Gastrocnemius medialis (tissue), 4 donors: ENCODE data around the gene FKBP9. TPM values are rescaled to one million over a fixed set of nuclear protein-coding genes. Genes with fewer than 3 reads are reported as not detected.
"Not testable (repeated sequence)": the region's sequence is repeated elsewhere in the genome, so short reads cannot be mapped to it uniquely, and the experiment has no call there.

ENCODE experiments used
- ATAC-seq, 2 donors: fragments of 150-250 bp; one replicate each; pipeline ENCODE4 v1.9.1; 2016
- DNase-seq, 2 donors: peaks; one replicate each; pipeline ENCODE4 v3.0.0-alpha.2; 2019
- H3K27ac ChIP-seq, 4 donors: fragments of 200-600 bp; sonication (generic); 1 replicate in 1 of 4; 2 replicates in 3 of 4; pipeline ENCODE4 v1.5.1; 2016 to 2018; ENCODE audit warnings: mild to moderate bottlenecking in 2 of 4, moderate library complexity in 1 of 4
- H3K27me3 ChIP-seq, 3 donors: fragments of 200-600 bp; sonication (generic) in 2 of 3; 1 replicate in 1 of 3; 2 replicates in 2 of 3; pipeline versions ENCODE4 v1.5.1 to v1.6.0; 2016 to 2019; ENCODE audit warnings: mild to moderate bottlenecking in 1 of 3, moderate library complexity in 1 of 3
- H3K36me3 ChIP-seq, 2 donors: fragments of 200-600 bp; sonication (generic) in 1 of 2; one replicate each; pipeline ENCODE4 v1.5.1; 2017 to 2018
- H3K4me1 ChIP-seq, 2 donors: fragments of 200-600 bp; sonication (generic) in 1 of 2; one replicate each; pipeline ENCODE4 v1.5.1; 2016 to 2017; ENCODE audit warnings: mild to moderate bottlenecking in 2 of 2
- H3K4me3 ChIP-seq, 4 donors: fragments of 200-600 bp; sonication (generic) in 3 of 4; 1 replicate in 1 of 4; 2 replicates in 3 of 4; pipeline ENCODE4 v1.5.1; 2016 to 2019; ENCODE audit warnings: mild to moderate bottlenecking in 2 of 4
- H3K9me3 ChIP-seq, 3 donors: fragments of 200-600 bp; sonication (generic) in 2 of 3; 1 replicate in 1 of 3; 2 replicates in 2 of 3; pipeline ENCODE4 v1.5.1; 2016 to 2019
- POLR2A ChIP-seq, 2 donors: fragments of 450-650 bp; IDR thresholded peaks; one replicate each; pipeline ENCODE4 v1.6.1; 2017; ENCODE audit warnings: antibody characterized with exemption in 2 of 2, mild to moderate bottlenecking in 2 of 2, moderate library complexity in 2 of 2
- in situ Hi-C, 4 donors: fragments of 200-750 bp; cut with MboI; loops; one replicate each; pipeline versions ENCODE4 v1.15.0 to v1.8.0; 2017; ENCODE audit warnings: low sequenced_read_pairs in 4 of 4
- intact Hi-C: fragments of 100-400 bp; cut with DNase I; formaldehyde crosslinking; loops from one replicate; pipeline ENCODE4 v1.15.1; 2023; ENCODE audit warnings: low total_unique reads
- total RNA-seq, 4 donors: library from RNA; depleted of rRNA; stranded (reverse); fragments of >200 nt; gene quantifications; one replicate each; pipeline versions ENCODE4 v1.1.0 to v1.2.3, GENCODE V29; 2016
- TF ChIP-seq, protein P1 (sequence below), 5 experiments: fragments of 450-650 bp in 3 of 5; fragments of 200-600 bp in 2 of 5; sonication (generic) in 2 of 5; IDR thresholded peaks in 4 of 5; conservative IDR thresholded peaks in 1 of 5; 1 replicate in 4 of 5; 2 replicates in 1 of 5; pipeline ENCODE4 v1.5.1; 2016 to 2019; ENCODE audit warnings: antibody characterized with exemption in 5 of 5, mild to moderate bottlenecking in 3 of 5, moderate library complexity in 3 of 5

FKBP9 gene
- total RNA-seq, 4 donors from 2014 or later: 32.1 to 72.1 (median 35.3) TPM

DNA sequence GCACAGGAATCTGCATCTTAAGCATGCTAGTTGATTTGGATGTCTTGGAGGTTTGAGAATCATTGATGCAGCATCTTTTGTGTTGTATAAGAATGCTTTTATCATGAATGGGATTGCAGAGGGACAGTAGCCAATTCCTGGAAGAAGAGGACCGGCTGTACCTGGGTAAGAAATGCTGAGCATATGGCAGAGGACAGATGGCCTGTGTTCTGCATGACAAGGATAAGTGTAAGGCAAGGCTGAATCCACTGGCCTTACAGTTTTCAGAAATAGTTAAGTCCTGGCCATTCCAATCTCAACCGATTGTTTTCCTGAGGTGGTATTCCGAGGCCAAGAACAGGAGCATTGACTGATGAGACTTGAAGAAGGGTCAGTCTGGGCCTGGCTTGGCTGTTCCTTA lies 41.2 kb upstream of the FKBP9 start:
- H3K27me3 ChIP-seq: no peaks in the 10 kb centered on the region
- H3K27ac ChIP-seq: no peak overlapping the region
- no peak overlapping the region for H3K4me3 ChIP-seq
- in situ Hi-C loops (no loop called here), intact Hi-C loops (no loop called here)
- peaks cover 0 to 46% of the 10 kb centered on the region in 2 donors for H3K36me3 ChIP-seq
- ATAC-seq (no peak), DNase-seq (no peak)
- H3K9me3 ChIP-seq: no peaks in the 10 kb centered on the region
- no peaks in the 10 kb centered on the region for H3K4me1 ChIP-seq
- TF ChIP-seq POLR2A (IDR thresholded peaks at IDR 0.05): no peak

DNA sequence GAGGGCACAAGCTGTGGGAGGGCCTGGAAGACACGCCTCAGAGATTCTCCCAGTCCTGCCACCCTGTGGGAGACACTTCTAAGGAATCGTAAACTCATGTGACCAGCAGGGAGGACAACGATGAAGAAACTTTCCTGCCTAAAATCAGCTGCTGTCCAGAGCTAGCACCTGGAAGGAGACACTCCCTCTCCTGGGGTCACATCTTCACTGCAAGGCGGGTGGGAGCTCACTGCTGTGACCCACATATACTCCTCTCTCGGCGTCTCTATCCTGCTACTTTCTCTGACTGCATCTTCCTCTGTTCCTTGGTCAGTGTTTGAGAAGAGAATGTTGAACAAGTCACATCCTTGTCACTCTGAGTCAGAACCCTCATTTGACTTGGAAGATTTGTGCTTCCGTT lies 40.2 kb upstream of the FKBP9 start:
- H3K36me3 ChIP-seq: peaks cover 0 to 49% of the 10 kb centered on the region in 2 donors
- in situ Hi-C loops, DNase-seq, H3K4me3 ChIP-seq, H3K4me1 ChIP-seq, H3K27ac ChIP-seq, H3K27me3 ChIP-seq, H3K9me3 ChIP-seq, ATAC-seq, intact Hi-C loops: not testable (repeated sequence)

DNA sequence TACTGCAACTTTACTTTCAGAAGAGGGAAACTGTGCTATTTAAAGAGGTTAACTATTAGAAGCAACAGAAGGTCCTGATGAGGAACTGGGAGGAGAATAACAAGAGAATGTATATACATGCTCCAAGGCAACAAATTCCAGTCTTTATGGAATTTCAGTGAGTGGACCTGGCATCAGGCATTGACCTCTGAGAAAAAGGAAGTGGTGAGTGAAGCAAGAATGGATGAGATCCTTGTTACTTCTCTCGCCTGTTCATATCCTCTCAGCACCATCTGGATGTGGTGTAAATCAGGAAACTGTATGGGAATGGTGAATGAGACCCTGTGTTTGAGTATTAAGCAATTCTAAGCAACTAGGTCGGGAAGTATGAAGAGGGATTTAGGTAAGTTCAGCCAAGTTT lies 35.3 kb upstream of the FKBP9 start:
- Histone ChIP-seq H3K9me3 (no peaks in the 10 kb centered on the region), H3K36me3 (peaks cover 0 to 52% of the 10 kb centered on the region in 2 donors), H3K27ac (no peak overlapping the region), H3K4me3 (no peak overlapping the region), H3K4me1 (no peaks in the 10 kb centered on the region), H3K27me3 (no peaks in the 10 kb centered on the region)
- DNase-seq (no peak), ATAC-seq (no peak)
- in situ Hi-C loops: no loop called here
- intact Hi-C loops: no loop called here
- no peak for TF ChIP-seq POLR2A (IDR thresholded peaks at IDR 0.05)
- TF ChIP-seq, protein P1, sequence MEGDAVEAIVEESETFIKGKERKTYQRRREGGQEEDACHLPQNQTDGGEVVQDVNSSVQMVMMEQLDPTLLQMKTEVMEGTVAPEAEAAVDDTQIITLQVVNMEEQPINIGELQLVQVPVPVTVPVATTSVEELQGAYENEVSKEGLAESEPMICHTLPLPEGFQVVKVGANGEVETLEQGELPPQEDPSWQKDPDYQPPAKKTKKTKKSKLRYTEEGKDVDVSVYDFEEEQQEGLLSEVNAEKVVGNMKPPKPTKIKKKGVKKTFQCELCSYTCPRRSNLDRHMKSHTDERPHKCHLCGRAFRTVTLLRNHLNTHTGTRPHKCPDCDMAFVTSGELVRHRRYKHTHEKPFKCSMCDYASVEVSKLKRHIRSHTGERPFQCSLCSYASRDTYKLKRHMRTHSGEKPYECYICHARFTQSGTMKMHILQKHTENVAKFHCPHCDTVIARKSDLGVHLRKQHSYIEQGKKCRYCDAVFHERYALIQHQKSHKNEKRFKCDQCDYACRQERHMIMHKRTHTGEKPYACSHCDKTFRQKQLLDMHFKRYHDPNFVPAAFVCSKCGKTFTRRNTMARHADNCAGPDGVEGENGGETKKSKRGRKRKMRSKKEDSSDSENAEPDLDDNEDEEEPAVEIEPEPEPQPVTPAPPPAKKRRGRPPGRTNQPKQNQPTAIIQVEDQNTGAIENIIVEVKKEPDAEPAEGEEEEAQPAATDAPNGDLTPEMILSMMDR (IDR thresholded peaks at IDR 0.05 in 4 of 5, conservative IDR thresholded peaks at IDR 0.05 in 1 of 5): no peak

DNA sequence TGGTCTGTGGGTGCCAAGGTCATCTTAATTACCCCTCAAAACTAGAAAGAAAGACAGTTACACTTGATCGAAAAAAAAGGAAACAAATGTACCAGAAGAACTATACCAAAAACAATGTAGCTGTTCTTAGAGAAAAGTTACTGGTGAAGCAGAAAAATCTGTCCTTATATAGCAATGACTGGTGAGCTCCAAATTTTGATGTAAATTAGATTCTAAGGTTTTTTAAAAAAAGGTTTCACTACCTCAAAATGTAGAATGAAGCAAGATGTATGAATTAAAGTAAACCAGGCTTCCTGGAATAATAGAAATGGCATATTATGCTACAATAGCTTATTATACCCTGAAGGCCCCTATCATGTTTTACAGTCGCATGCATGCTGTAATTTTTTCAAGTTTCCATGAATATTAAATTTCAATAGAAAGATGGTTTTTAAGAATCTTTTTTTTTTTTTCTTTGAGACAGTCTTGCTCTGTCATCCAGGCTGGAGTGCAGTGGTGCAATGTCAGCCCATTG lies 28.4 kb upstream of the FKBP9 start:
- DNase-seq: no peak
- intact Hi-C loops (no loop called here), in situ Hi-C loops (loop anchor here in 1 of 4 donors (25.0 kb wide), 1 partner anchor 92 kb away; no protein-coding TSS in a partner anchor)
- no peaks in the 10 kb centered on the region for H3K27me3 ChIP-seq
- H3K9me3 ChIP-seq: no peaks in the 10 kb centered on the region
- H3K27ac ChIP-seq: no peak overlapping the region
- ATAC-seq: no peak
- peaks cover 0 to 49% of the 10 kb centered on the region in 2 donors for H3K36me3 ChIP-seq
- H3K4me3 ChIP-seq: no peak overlapping the region
- no peaks in the 10 kb centered on the region for H3K4me1 ChIP-seq
- TF ChIP-seq, protein P1 (IDR thresholded peaks at IDR 0.05 in 4 of 5, conservative IDR thresholded peaks at IDR 0.05 in 1 of 5): no peak
- TF ChIP-seq POLR2A (IDR thresholded peaks at IDR 0.05): no peak

DNA sequence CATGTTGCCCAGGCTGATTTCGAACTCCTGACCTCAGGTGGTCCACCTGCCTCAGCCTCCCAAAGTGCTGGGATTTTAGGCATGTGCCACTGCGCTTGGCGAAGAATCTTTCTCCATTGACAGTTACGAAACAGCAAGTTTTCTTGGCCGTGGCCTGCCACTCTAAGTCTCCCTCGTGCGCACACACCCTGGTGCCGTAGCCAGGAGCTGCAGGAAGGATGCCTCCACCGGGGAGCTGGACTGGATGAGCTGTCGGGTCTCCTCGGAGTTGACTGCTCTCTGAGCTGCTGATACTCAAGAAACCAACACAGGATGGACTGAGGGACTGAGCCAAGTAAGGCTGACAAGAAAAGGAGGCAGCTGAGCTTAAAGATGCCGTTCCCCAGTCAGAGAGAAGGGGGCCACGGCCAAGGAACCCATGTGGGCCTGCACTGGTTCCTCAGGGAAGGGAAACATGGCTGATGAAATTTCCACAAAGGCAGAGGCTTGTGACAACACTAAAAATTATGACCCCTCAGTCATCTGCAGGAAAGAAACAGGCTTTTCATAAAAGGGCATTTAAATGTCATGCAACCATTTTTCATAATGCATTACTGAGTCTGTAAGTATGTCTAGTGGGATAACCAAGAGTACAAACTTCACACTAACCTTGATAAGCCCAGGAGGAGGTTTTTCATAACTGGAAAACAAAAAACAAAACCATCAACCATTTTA lies 27.7 kb upstream of the FKBP9 start:
- DNase-seq (no peak), ATAC-seq (no peak)
- Histone ChIP-seq H3K36me3 (peaks cover 0 to 42% of the 10 kb centered on the region in 2 donors), H3K27ac (no peak overlapping the region), H3K27me3 (no peaks in the 10 kb centered on the region), H3K4me1 (no peaks in the 10 kb centered on the region), H3K9me3 (no peaks in the 10 kb centered on the region), H3K4me3 (no peak overlapping the region)
- in situ Hi-C loops: loop anchor here in 2 of 4 donors (10.0 to 25.0 kb wide), 2 partner anchors 85 to 92 kb away; no protein-coding TSS in a partner anchor
- intact Hi-C loops: no loop called here
- TF ChIP-seq, protein P1 (IDR thresholded peaks at IDR 0.05 in 4 of 5, conservative IDR thresholded peaks at IDR 0.05 in 1 of 5): no peak
- no peak for TF ChIP-seq POLR2A (IDR thresholded peaks at IDR 0.05)
